Measurements from ENCODE around the gene EIF3L.

EIF3L gene

DNA sequence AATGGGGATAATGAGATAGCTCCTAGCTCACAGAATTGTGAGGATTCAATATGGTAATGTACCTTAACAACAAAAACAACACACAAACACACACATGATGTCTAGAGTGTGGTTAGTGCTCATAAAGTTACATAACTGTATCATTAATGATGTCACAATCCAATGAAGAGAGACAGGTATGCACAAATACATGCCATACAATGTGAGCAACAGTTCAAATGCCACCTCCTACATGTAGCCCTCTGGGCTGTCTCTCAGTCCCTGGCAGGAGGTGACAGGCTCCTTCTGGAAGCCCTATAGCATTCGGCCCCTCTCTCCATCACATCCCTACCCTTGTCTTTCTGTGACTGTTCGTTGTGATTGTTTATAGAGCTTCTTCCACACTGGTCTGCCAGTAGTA is 48.6 kb downstream of the EIF3L start:
- no peak overlapping the region for H3K27ac ChIP-seq
- TF ChIP-seq Cebpa-rat (IDR thresholded peaks at IDR 0.05): no peak
- H3K4me2 ChIP-seq: no peak overlapping the region
- no peaks in the 10 kb centered on the region for H4K20me1 ChIP-seq
- H3K9me3 ChIP-seq: no peaks in the 10 kb centered on the region
- H3K9ac ChIP-seq: no peak overlapping the region; the same call in 1 of the 2 replicates
- H3K4me1 ChIP-seq: peaks cover 54% of the 10 kb centered on the region
- no peaks in the 10 kb centered on the region for H3K27me3 ChIP-seq
- no peak overlapping the region for H3K4me3 ChIP-seq
- H3K36me3 ChIP-seq: peaks cover 13% of the 10 kb centered on the region

DNA sequence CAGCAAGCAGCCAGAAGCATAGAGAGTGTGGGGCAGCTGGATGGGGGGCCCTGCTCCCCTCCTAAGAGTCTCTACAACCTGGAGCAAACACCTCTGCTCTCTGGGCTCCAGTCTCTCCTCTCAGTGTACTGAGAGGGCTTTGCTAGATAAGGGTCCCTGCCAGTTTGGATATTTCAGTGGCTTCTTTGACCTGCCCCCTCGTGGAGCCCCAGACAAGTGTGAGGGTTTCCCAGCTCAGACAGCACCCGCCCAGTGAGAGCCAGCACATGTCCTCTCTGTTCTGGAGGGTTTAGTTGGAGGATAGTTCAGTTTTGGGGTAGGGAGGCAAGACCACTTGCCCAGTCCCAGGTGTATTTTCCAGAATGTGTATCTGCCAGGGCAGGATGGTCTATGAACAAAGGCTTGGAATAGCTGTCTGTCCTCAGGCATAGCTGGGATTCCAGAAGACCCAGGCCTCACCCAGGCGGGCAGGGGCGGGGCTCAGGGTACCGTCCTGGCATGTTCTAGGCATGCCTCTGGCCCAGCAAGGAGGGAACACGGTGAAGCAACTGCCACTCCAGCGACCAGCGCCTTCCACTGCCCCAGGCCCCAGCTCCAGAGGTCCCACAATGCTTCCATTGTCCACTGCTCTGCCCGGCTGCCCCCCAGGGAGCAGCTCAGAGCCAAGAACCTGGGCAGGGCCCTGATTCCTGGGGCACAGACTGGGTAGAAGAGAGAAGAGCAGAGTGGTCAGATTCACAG is 49.4 kb downstream of the EIF3L start:
- H3K4me1 ChIP-seq: peaks cover 46% of the 10 kb centered on the region
- H3K36me3 ChIP-seq: 0 out of 2 replicates have a peak, but pooled peaks cover 5% of the 10 kb centered on the region
- no peak for TF ChIP-seq Cebpa-rat (IDR thresholded peaks at IDR 0.05)
- H3K27me3 ChIP-seq: no peaks in the 10 kb centered on the region
- no peak overlapping the region for H3K4me2 ChIP-seq
- no peaks in the 10 kb centered on the region for H4K20me1 ChIP-seq
- peak overlapping the region; percentile 41; the same call in 1 of the 2 replicates for H3K27ac ChIP-seq
- no peak overlapping the region for H3K4me3 ChIP-seq
- H3K9ac ChIP-seq: peak overlapping the region; percentile 19; the same call in 1 of the 2 replicates
- H3K9me3 ChIP-seq: no peaks in the 10 kb centered on the region

DNA sequence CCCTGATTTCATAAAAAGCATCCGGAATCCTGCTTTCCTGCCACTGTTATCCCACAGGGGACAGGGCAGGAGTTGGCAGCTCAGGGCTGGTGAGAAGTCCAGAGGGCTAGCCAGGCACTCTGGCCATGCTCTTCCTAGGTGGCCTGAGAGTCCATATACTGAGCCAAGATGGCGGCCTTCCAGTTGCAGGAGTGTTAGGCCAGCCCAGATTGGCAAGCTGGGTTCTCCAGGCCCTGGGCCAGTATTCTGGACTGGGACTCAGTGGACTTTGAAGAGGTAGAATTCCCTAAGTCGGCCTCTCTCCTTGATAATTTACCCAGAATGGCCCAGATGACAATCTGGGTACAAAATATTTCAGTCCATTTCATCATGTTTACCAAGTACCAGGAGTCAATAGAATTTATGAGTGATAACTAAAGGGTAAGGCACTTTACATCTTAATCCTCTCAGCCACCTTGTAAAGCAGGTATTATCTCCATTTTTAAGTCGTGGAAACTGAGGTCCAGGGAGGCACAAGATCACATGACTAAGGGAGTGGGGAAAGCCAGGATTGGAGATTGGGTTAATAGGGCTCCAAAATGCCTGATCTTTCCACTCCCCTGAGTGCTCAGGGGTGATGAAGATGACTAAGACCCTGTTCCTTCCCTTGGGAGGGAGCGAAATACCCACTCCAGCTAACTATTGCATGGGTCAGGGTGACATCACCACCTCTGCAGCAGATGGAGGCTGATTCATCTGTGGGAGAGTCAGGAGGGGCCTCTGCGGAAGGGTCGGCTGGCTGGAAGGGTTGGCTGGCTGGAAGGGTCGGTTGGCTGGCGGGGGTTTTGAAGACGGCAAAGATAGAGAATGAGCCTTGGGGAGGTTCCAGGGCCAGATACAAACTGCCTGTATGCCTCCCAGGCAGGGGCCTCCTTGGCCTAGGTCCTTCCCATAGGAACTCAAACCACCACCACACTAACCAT is 55.6 kb downstream of the EIF3L start:
- peak overlapping the region; percentile 98 for H3K4me2 ChIP-seq
- H3K9ac ChIP-seq: no peak overlapping the region
- H3K4me3 ChIP-seq: no peak overlapping the region; the same call in 1 of the 2 replicates

DNA sequence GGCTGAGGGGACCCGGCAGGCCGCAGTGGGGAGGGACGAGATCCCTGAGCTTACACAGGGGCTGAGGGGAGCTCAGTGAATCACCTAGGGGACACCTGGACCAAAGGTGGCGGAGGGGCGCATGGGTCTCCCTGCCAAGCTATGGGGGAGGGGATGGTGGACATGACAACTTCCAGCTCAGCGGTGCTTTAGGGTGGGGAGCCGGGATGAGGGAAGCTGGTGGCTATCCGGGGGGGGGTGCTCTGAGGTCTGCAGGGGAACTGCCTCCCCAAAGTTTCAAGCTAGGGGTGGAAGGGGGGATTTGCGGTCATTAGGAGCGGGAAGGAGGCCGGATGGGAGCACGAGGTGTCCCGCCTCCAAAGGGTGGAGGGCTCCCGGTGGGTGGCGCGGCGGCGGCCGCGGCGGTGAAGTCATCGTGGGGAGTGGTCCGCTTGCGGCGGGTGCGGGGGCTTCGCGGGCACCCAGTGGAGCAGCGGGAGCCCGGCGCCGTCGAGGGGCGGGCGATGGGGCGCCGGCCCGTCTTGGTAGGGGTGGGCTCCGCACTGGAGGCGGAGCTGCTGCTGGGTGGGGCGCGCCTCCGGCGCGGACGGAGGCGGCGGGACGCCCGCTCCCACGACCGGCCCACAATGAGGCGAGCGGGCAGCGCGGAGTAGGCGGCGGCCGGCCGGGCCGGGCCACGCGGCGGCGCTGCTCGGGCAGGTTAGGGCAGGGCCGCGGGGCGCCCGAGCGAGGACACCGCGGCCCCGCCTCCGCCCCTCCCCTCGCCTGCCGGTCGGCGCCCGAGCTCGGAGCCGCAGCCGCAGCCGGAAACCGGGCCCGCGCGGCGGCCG is 56.5 kb downstream of the EIF3L start, which contains the start of gene MICALL1:
MICALL1 (plus strand) TSS at position 764 of the 830 bp plus-strand sequence. CDS start 126 bp downstream, outside the sequence.
- H3K36me3 ChIP-seq: no peaks in the 10 kb centered on the region
- peak within 1 kb of the TSS; percentile 93 for H3K9ac ChIP-seq
- TF ChIP-seq Cebpa-rat (IDR thresholded peaks at IDR 0.05): no peak
- peaks cover 64% of the 10 kb centered on the region for H3K4me1 ChIP-seq
- peaks cover 36% of the 10 kb centered on the region for H4K20me1 ChIP-seq
- H3K27me3 ChIP-seq: no peaks in the 10 kb centered on the region
- H3K4me2 ChIP-seq: peak within 1 kb of the TSS; percentile 98
- no peaks in the 10 kb centered on the region for H3K9me3 ChIP-seq
- H3K4me3 ChIP-seq: peak within 1 kb of the TSS; percentile 90
- H3K27ac ChIP-seq: peak within 1 kb of the TSS; percentile 95

More for the DNA sequence above, 55.6 kb downstream of the EIF3L start:
- Histone ChIP-seq H4K20me1 (peaks cover 27% of the 10 kb centered on the region; the same call in 1 of the 2 replicates), H3K9me3 (no peaks in the 10 kb centered on the region), H3K27me3 (no peaks in the 10 kb centered on the region), H3K27ac (no peak overlapping the region), H3K4me1 (peaks cover 60% of the 10 kb centered on the region), H3K36me3 (no peaks in the 10 kb centered on the region)
- TF ChIP-seq Cebpa-rat (IDR thresholded peaks at IDR 0.05): no peak

DNA sequence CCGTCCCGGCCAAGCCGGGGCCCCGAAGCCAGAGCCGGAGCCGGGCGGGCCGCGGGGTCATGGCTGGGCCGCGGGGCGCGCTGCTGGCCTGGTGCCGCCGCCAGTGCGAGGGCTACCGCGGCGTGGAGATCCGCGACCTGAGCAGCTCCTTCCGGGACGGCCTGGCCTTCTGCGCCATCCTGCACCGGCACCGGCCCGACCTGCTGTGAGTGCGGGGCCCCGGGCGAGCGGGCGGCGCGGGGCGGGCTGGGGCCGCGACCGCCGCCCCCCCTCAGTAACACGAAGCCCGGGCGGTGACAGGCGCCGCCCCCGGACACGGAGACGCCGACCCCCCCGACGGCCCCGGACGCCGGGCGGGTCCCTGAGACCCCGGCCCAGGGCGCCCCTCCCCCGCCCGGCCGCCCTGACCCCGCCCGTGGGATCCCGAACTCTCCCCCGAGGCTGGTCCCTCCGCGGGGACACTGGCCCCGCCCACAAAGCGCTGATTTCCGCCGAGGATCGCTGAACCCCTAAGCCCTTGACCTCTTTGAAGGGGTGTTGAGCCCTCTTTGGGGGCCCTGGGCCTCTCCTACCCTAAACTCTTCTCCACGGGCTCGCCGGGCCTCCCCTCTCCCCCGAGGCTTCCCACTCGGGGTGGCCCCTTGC is 57.3 kb downstream of the EIF3L start:
- Histone ChIP-seq H3K27ac (peak overlapping the region; percentile 95), H3K9ac (peak overlapping the region; percentile 93), H3K36me3 (no peaks in the 10 kb centered on the region), H3K27me3 (no peaks in the 10 kb centered on the region), H3K4me1 (peaks cover 64% of the 10 kb centered on the region), H3K9me3 (no peaks in the 10 kb centered on the region), H3K4me3 (peak overlapping the region; percentile 90), H3K4me2 (peak overlapping the region; percentile 98), H4K20me1 (peaks cover 43% of the 10 kb centered on the region)
- TF ChIP-seq Cebpa-rat (IDR thresholded peaks at IDR 0.05): no peak

DNA sequence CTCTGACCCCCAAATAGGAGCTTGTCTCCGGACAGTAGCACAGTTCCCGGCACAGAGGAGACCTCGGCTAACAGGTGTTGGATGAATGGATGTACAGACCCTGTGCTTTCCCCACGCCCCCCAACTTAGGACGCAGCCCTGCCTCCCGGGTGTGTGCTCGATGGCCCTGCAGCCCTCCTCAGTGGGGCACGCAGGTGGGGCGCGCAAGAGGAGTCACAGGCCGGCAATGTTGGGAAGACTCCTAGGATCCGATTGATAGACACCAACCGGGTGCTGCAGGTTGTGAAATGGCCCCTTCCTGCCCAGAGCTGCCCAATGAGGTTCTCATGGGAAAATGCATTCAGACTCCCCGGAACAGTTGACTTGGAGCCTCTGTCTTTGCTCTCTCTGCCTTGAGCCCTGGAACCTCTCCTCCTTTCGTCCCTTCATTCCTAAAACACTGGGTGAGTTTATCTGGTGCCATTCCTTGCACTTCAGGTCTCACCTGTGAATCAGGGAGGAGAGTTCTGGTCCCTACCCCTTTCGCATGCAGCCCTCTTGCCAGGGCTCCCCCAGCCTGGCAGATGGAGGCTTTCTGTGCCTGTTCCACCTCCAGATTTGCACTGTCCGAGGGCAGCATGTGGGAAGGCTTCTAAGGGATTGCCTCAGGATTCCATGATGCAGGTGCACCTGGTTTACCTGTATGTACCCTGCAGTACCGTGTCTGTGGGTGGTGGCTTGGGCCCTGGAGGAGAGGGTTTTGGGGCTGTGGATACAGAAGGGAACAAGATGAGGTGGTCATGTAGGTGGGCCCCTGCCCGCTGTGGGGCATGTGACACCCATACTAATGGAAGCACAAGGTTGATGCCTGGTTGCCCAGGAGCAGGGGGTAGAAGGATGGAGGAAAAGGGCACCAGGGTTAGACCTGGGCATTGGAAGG is 58.1 kb downstream of the EIF3L start:
- Histone ChIP-seq H3K36me3 (peaks cover 5% of the 10 kb centered on the region; the same call in 1 of the 2 replicates), H3K4me2 (peak overlapping the region; percentile 98), H3K9ac (peak overlapping the region; percentile 93), H3K9me3 (no peaks in the 10 kb centered on the region), H3K27me3 (no peaks in the 10 kb centered on the region), H3K4me1 (peaks cover 68% of the 10 kb centered on the region), H4K20me1 (peaks cover 51% of the 10 kb centered on the region), H3K4me3 (peak overlapping the region; percentile 90), H3K27ac (peak overlapping the region; percentile 95)
- TF ChIP-seq Cebpa-rat (IDR thresholded peaks at IDR 0.05): no peak

DNA sequence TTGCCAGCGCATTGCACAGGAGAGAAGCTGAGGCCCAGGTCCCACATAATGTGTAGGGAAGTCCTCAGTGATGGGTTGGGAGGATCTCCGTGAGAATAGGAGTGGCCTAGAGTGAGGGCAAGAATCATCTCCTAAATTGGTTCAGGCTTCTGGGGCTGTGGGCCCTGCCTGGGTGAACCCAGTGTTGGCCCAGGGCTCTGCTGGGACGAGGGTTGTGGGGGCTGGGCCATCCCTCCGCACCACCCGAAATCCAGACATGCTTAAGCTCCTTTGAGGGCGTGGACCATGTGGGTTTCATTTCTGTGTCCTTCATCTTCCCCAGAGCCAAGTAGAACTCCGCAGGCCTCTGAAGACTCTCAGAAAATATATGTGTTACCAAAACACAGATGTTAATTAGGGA is 60.5 kb downstream of the EIF3L start:
- Histone ChIP-seq H3K9me3 (no peaks in the 10 kb centered on the region), H3K4me2 (peak overlapping the region; percentile 82), H4K20me1 (peaks cover 66% of the 10 kb centered on the region), H3K9ac (peak overlapping the region; percentile 14; the same call in 1 of the 2 replicates), H3K4me3 (no peak overlapping the region), H3K27me3 (no peaks in the 10 kb centered on the region), H3K36me3 (peaks cover 10% of the 10 kb centered on the region; the same call in 1 of the 2 replicates), H3K4me1 (peaks cover 93% of the 10 kb centered on the region), H3K27ac (peak overlapping the region; percentile 25; the same call in 1 of the 2 replicates)
- TF ChIP-seq Cebpa-rat (IDR thresholded peaks at IDR 0.05): no peak
